Stimulated activated memory B cell treated with anti-CD40 and anti-IgM and Interleukin-4, amounts not matched to agents 10 μg/mL and 1 μg/mL and 100 μg/mL, for 72 hours (primary cell): Measurements from ENCODE around the gene ITPR1.

Experiments used
- ATAC-seq: fragments of 150-1000 bp; cut with Tn5 transposase; 2 replicates; pipeline ENCODE4 v1.10.0; 2021
- H3K27ac Mint-ChIP-seq: one replicate; pipeline ENCODE4 v1.8.0; 2022; ENCODE audit warnings: mild to moderate bottlenecking, mixed read lengths
- H3K27me3 Mint-ChIP-seq: one replicate; pipeline ENCODE4 v1.8.0; 2022; ENCODE audit warnings: mixed read lengths
- H3K36me3 Mint-ChIP-seq: one replicate; pipeline ENCODE4 v1.8.0; 2022; ENCODE audit warnings: mixed read lengths
- H3K4me1 Mint-ChIP-seq: one replicate; pipeline ENCODE4 v1.8.0; 2022; ENCODE audit warnings: mixed read lengths
- H3K4me3 Mint-ChIP-seq: one replicate; pipeline ENCODE4 v1.8.0; 2022; ENCODE audit warnings: mild to moderate bottlenecking, moderate library complexity, mixed read lengths
- H3K9me3 Mint-ChIP-seq: one replicate; pipeline ENCODE4 v1.8.0; 2022; ENCODE audit warnings: mixed read lengths

The ITPR1 gene

DNA sequence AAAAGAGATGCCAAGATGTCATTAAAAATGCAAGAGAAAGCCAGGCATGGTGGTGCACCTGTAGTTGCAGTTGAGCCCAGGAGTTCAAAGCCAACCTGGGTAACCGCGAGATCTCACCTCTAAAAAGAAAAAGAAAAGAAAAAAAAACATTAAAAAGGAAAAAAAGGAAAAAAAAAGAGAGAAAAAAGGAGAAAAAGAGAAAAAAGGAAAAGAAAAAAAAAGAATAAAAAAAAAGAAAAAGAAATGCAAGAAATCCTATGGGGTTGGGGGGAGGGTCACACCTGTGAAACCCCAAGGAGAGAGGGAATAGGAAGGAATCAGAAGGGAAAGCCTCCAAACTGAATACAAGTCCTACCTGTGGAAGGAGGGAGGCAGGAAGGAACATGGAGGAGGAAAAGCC, 20.8 kb upstream of the ITPR1 start:
- H3K36me3 Mint-ChIP-seq: no peaks in the 10 kb centered on the region

GRCh38 chr3:4472766-4473165, 20.4 kb upstream of the ITPR1 start:
- no peaks in the 10 kb centered on the region for H3K36me3 Mint-ChIP-seq
- ATAC-seq: no peak
- no peaks in the 10 kb centered on the region for H3K27me3 Mint-ChIP-seq
- H3K4me1 Mint-ChIP-seq: peaks cover 24% of the 10 kb centered on the region
- no peak overlapping the region for H3K27ac Mint-ChIP-seq
- H3K4me3 Mint-ChIP-seq: no peak overlapping the region
- peaks cover 7% of the 10 kb centered on the region for H3K9me3 Mint-ChIP-seq

More for the DNA sequence above, 20.8 kb upstream of the ITPR1 start:
- no peak for ATAC-seq
- Mint-ChIP-seq H3K9me3 (peaks cover 7% of the 10 kb centered on the region), H3K27ac (peak overlapping the region; percentile 44), H3K27me3 (no peaks in the 10 kb centered on the region), H3K4me1 (peaks cover 27% of the 10 kb centered on the region), H3K4me3 (no peak overlapping the region)

DNA sequence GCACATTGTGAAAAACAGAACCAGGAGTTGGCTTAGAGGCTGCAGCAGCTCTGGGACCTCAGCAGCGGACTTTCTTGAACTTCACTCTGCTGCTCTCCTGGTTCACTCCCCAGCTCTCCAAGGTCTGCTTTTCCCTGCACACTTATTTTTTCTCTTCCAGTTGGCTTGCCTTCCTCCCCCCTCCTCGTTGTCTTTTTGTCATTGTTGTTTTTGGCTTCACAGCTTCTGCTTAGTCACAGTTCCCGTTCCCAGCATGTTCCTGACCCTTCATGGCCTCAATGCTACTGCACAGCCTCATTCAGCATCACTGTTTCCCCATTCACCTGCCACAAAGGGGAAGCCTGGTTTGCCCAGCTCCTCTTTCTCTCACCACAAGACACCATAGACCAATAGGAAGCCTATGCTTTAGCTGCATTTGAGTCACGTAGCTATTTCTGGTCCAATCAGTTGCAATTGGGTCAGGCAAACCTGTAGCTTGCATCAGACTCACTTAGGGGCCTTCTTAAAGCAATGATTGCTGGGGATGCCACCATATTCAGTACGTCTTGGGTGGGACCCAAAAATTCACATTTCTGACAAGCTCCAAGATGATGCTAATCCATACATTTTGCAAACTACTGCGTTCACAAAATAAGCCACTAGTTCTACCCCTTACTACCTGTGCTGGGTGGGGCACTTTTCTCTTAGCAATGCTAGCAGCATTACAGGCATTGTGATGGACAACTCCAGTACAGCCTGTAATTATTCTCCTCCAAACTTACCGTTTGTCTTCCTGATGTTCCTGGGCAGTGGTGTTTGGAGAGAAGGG, 18.3 kb upstream of the ITPR1 start:
- Mint-ChIP-seq H3K27ac (peak overlapping the region; percentile 88), H3K9me3 (peaks cover 7% of the 10 kb centered on the region)

GRCh38 chr3:4475804-4476203, 17.3 kb upstream of the ITPR1 start:
- no peak for ATAC-seq
- H3K27ac Mint-ChIP-seq: peak overlapping the region; percentile 88
- H3K9me3 Mint-ChIP-seq: peaks cover 7% of the 10 kb centered on the region
- H3K36me3 Mint-ChIP-seq: no peaks in the 10 kb centered on the region
- no peaks in the 10 kb centered on the region for H3K27me3 Mint-ChIP-seq
- peaks cover 29% of the 10 kb centered on the region for H3K4me1 Mint-ChIP-seq
- H3K4me3 Mint-ChIP-seq: no peak overlapping the region

More for the DNA sequence above, 18.3 kb upstream of the ITPR1 start:
- no peaks in the 10 kb centered on the region for H3K36me3 Mint-ChIP-seq
- H3K4me1 Mint-ChIP-seq: peaks cover 29% of the 10 kb centered on the region
- no peaks in the 10 kb centered on the region for H3K27me3 Mint-ChIP-seq
- peak overlapping the region; percentile 71 for H3K4me3 Mint-ChIP-seq
- ATAC-seq: peak; percentile 95

GRCh38 chr3:4476496-4476895, 16.7 kb upstream of the ITPR1 start:
- Mint-ChIP-seq H3K27ac (no peak overlapping the region), H3K4me1 (peaks cover 29% of the 10 kb centered on the region), H3K27me3 (no peaks in the 10 kb centered on the region), H3K36me3 (no peaks in the 10 kb centered on the region), H3K9me3 (peaks cover 7% of the 10 kb centered on the region), H3K4me3 (no peak overlapping the region)
- ATAC-seq: no peak

DNA sequence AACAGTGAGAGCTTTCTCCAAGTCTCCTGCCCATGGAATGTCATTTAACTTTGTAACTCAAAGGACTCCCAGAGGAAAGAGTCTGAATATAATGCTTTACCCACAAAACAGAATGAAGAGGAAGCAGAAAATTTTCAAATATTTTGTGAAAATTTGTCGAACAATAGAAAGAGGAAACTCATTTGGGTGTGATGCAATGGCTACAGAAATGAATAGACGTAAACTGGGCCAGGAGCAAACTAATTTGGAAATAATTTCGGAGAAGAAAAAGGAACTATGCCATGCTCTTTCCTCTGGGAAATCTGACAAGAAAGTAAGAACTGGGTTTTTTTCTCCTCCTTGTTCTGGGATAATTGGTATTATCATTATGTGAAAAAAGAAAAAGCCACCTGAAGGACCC, 14.9 kb upstream of the ITPR1 start:
- no peak overlapping the region for H3K4me3 Mint-ChIP-seq
- H3K9me3 Mint-ChIP-seq: peaks cover 3% of the 10 kb centered on the region
- no peak overlapping the region for H3K27ac Mint-ChIP-seq
- H3K36me3 Mint-ChIP-seq: no peaks in the 10 kb centered on the region
- no peak for ATAC-seq
- H3K4me1 Mint-ChIP-seq: peaks cover 22% of the 10 kb centered on the region
- H3K27me3 Mint-ChIP-seq: no peaks in the 10 kb centered on the region

DNA sequence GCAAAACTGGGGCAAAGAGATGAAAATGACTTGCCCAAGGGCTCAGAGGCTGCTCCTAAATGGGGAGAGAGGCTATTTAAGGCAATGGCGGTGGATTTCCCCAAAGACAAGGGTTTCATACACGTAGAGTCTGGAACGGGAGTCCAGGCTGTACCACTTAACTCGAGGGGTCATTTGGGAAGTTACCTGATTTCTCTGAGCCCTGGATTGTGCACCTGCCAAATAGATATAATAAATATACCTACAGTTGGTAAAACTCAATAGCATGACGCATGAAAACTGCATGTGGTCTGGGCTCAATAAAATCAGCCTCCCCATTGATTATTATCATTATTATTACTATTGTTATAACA, 1.3 kb upstream of the ITPR1 start:
- H3K27ac Mint-ChIP-seq: peak overlapping the region; percentile 98
- H3K4me1 Mint-ChIP-seq: peaks cover 38% of the 10 kb centered on the region
- no peak for ATAC-seq
- H3K27me3 Mint-ChIP-seq: no peaks in the 10 kb centered on the region
- no peaks in the 10 kb centered on the region for H3K9me3 Mint-ChIP-seq
- peaks cover 13% of the 10 kb centered on the region for H3K36me3 Mint-ChIP-seq
- H3K4me3 Mint-ChIP-seq: peak overlapping the region; percentile 99

- Mint-ChIP-seq H3K9me3 (no peaks in the 10 kb centered on the region), H3K27ac (peak overlapping the region; percentile 98), H3K4me3 (peak overlapping the region; percentile 99), H3K27me3 (no peaks in the 10 kb centered on the region), H3K36me3 (peaks cover 19% of the 10 kb centered on the region), H3K4me1 (peaks cover 44% of the 10 kb centered on the region)
- ATAC-seq: peak; percentile 51
Measured at GRCh38 chr3:4492208-4493013, 737 bp upstream of the ITPR1 start.

DNA sequence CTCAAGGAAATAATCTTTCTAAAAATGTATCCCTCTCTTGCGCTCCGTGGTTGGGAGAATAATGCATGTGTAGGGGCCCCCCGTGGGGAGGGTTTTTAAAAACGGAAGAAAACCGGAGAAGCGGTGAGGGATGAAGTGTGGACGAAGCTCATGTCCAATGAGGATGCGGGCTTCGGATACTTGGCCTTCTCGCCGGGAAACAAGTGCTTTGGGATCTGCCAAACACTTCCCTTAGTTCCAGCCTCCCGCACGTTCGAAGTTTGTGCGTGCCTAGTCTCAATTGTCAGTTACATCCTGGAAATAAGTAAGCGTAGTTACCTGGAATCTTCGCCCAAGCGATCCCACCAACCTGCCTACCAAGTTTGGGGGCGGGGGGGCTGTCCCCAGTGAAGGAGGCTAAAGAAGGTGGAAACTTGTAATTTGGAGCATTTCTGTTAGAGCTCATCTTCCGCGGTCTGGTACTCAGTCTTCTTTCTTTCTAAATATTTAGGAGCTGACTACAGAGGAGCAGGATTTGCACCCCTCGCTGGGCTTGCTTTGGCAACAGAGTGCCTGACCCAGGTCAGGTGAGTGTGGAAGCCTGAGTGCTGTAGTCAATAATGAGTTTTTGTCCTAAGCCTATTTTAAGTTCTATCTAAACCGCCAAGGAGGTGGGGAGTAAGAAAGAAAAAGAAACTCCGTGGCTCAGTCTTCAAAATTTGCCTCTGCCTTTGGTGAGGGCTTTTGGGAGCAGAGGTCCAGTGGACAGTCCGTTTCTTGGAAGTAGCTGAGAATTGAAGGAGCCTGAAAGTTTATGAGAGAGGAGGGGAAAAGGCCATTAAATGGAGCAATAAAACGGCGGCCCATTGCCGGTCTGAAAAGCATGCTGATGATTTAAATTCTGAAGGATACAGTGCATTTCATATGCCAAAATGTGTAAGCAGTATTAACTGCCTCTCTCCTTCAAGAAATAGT, 1.1 kb downstream of the ITPR1 start:
- ATAC-seq: no peak
- Mint-ChIP-seq H3K4me3 (peak overlapping the region; percentile 99), H3K36me3 (peaks cover 35% of the 10 kb centered on the region), H3K27ac (peak overlapping the region; percentile 98), H3K27me3 (no peaks in the 10 kb centered on the region), H3K9me3 (no peaks in the 10 kb centered on the region), H3K4me1 (peaks cover 59% of the 10 kb centered on the region)

DNA sequence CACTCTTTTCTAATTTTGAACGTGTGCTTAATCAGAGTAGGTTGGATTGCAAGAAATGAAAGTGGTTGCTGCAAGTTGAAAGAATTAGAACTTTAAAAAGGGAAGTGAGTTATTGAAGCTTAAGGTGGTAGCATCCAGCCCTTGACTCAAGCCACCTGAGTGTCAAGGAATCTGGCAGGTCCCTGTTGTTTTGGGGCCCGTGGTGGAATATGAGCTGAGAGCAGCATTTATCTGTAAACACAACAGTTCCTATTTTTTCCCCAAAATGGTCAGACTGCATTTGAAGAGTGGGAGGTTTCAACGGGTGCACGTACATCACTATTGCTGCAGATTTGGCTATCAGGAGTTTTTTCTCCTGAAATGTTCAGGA, 1.7 kb downstream of the ITPR1 start:
- H3K27me3 Mint-ChIP-seq: no peaks in the 10 kb centered on the region
- no peak for ATAC-seq
- H3K27ac Mint-ChIP-seq: peak overlapping the region; percentile 98
- peak overlapping the region; percentile 99 for H3K4me3 Mint-ChIP-seq
- no peaks in the 10 kb centered on the region for H3K9me3 Mint-ChIP-seq
- peaks cover 38% of the 10 kb centered on the region for H3K36me3 Mint-ChIP-seq
- H3K4me1 Mint-ChIP-seq: peaks cover 64% of the 10 kb centered on the region

- no peak for ATAC-seq
- H3K4me1 Mint-ChIP-seq: peaks cover 69% of the 10 kb centered on the region
- peak overlapping the region; percentile 99 for H3K4me3 Mint-ChIP-seq
- H3K27me3 Mint-ChIP-seq: no peaks in the 10 kb centered on the region
- peaks cover 43% of the 10 kb centered on the region for H3K36me3 Mint-ChIP-seq
- peak overlapping the region; percentile 98 for H3K27ac Mint-ChIP-seq
- no peaks in the 10 kb centered on the region for H3K9me3 Mint-ChIP-seq
Measured at GRCh38 chr3:4495294-4496086, 2.3 kb downstream of the ITPR1 start.

- H3K4me1 Mint-ChIP-seq: peaks cover 65% of the 10 kb centered on the region
- no peak for ATAC-seq
- H3K4me3 Mint-ChIP-seq: peak overlapping the region; percentile 99
- peak overlapping the region; percentile 98 for H3K27ac Mint-ChIP-seq
- H3K36me3 Mint-ChIP-seq: peaks cover 46% of the 10 kb centered on the region
- H3K9me3 Mint-ChIP-seq: no peaks in the 10 kb centered on the region
- no peaks in the 10 kb centered on the region for H3K27me3 Mint-ChIP-seq
Measured at GRCh38 chr3:4496087-4496452, 2.9 kb downstream of the ITPR1 start.

DNA sequence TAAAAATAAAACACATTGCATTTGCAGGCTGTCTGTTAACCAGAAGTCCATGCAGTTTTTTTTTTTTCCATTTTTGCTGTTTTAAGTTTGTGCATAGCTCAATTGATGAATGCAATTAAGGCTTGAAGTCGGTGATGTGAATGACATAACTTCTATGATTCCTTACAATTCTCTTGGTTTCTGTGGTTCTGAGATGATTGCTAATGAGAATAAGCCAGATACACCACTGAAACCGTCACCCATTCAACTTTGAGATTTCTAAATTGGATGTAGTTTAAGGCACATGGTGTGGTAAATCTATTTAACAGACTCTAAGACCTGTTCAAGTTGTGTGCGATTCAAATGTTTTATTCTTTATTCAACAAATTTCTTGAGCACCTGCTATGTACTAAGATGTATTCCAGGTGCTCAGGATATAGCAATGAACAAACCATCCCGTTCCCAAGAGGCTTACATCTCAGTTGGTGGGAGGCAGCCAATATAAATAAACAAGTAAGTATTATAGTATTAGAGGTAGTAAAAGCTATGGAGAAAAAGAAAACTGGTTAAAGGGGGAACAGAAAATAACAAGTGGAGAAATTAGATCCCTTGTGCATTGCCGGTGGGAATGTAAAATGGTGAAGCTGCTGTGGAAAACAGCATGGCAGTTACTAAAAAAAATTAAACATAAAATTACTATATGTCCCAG, 4.0 kb downstream of the ITPR1 start:
- H3K36me3 Mint-ChIP-seq: peaks cover 57% of the 10 kb centered on the region
- peak overlapping the region; percentile 98 for H3K27ac Mint-ChIP-seq
- no peaks in the 10 kb centered on the region for H3K27me3 Mint-ChIP-seq
- no peak overlapping the region for H3K4me3 Mint-ChIP-seq
- no peaks in the 10 kb centered on the region for H3K9me3 Mint-ChIP-seq
- H3K4me1 Mint-ChIP-seq: peaks cover 72% of the 10 kb centered on the region
- ATAC-seq: no peak

DNA sequence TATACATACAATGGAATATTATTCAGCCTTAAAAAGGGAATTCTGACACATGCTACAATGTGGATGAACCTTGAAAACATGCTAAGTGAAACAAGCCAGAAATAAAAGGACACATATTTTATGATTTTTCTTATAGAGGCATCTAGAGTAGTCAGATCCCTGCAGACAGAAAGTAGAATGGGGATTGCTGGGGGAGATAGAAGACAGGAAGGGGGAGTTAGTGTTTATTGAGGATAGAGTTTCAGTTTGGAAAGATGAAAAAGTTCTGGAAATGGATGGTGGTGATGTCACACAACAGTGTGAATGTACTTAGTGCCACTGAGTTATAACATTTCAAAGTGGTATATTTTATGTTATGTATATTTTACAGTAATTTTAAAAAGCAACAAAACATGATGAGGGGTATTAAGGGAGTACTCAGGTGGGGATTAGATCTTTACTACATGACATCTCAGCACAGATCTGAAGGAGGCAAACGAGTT, 4.7 kb downstream of the ITPR1 start:
- no peaks in the 10 kb centered on the region for H3K27me3 Mint-ChIP-seq
- H3K4me3 Mint-ChIP-seq: no peak overlapping the region
- no peaks in the 10 kb centered on the region for H3K9me3 Mint-ChIP-seq
- peak overlapping the region; percentile 98 for H3K27ac Mint-ChIP-seq
- H3K36me3 Mint-ChIP-seq: peaks cover 57% of the 10 kb centered on the region
- H3K4me1 Mint-ChIP-seq: peaks cover 79% of the 10 kb centered on the region
- ATAC-seq: no peak
